ENCODE data around the gene METTL25.

DNA sequence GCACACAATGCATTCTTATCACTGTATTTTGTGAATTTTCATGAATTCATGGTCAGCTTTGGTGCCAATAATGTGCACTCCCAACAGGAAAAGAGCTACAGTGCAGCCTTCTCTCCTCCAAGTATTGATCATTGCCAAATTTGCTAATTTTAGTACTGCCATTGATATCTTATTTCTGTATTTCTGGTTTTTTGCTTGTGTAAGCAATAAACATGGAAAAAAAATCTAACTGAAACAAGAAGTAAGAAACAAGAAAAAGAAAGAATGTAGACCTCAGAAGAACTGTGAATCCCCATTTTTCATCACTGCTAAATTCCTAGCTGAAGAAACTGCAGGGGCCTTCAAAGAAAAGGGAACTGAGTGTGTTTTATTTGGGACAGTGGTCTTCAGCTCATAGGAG, 161.2 kb downstream of the METTL25 start:
- TF ChIP-seq POLR2A (IDR thresholded peaks at IDR 0.05) = no peak
- TF ChIP-seq, protein P1, sequence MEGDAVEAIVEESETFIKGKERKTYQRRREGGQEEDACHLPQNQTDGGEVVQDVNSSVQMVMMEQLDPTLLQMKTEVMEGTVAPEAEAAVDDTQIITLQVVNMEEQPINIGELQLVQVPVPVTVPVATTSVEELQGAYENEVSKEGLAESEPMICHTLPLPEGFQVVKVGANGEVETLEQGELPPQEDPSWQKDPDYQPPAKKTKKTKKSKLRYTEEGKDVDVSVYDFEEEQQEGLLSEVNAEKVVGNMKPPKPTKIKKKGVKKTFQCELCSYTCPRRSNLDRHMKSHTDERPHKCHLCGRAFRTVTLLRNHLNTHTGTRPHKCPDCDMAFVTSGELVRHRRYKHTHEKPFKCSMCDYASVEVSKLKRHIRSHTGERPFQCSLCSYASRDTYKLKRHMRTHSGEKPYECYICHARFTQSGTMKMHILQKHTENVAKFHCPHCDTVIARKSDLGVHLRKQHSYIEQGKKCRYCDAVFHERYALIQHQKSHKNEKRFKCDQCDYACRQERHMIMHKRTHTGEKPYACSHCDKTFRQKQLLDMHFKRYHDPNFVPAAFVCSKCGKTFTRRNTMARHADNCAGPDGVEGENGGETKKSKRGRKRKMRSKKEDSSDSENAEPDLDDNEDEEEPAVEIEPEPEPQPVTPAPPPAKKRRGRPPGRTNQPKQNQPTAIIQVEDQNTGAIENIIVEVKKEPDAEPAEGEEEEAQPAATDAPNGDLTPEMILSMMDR (IDR thresholded peaks at IDR 0.05 in 4 of 5, conservative IDR thresholded peaks at IDR 0.05 in 1 of 5) = no peak
